ENCODE measurements around the gene EIF5A. TPM values are rescaled to one million over a fixed set of nuclear protein-coding genes. Genes with fewer than 3 reads are reported as not detected.
A peak's percentile ranks its signal among the peaks of the same experiment; 100 is the strongest.

EIF5A gene
- polyA plus RNA-seq, 5 donors, result 224 to 373 (median 229) TPM

DNA sequence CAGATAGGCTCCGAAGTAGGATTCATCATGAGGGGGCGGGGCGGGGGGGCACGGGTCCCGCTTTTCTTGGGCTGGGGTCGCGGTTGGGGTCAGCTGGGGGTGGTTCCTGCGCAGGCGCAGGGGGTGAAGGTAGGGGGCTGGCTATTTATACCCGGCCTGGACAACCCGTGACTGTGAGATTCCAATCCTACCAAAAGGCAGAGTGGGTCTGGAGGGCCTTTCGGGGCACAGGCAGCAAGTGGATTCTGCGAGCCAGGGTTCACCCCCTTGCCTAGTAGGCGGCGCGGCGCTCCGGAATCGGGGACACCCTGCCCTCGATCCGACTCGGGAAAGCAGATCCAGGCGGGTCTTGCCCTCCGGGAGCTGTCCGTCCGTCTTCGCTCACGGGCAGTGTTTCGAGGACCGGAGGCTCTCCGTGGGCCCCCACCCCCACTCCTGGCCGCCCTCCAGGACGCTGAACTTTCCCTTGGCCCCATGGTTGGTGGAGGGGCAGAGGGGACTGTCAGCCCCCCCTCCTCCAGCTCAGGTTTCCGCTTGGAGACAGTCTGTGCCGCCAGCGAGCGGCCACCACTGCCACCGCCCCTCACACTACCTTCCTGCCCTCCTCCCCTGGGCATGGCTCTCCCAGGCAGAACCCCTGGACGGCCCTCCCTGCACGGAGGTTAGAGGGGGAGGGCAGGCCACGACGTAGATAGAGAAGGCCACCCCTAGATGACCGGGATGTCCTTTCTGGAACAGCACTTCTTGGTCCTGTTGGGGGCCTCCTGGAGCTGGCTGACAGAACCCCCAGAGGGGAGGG, 25.3 kb upstream of the EIF5A start:
- peak in 1 of 2 donors; percentile 33 for DNase-seq

DNA sequence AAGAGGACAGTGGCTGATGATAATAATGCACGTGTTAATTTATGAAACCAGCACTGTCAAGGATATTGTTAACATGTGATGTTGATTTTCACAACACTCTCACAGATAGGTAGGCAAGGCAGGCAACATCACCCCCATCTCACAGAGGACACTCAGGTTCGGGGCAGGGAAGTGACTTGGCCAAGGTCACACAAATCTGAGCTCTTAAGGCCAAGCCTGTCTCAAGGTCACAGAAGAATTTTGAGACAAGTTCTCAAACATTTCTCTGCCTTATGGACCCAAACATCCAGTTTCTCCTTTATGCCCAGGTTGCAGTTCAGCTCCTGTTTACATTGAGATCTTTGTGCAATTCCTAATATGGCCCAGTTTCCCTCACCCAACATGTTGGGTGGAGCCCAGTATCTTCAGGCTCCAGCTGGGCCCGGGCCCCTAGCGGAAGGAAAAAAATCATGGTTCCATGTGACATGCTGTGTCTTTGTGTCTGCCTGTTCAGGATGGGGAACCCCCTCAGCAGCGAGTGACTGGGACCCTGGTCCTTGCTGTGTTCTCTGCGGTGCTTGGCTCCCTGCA, 24.6 kb upstream of the EIF5A start:
- no peak for DNase-seq

DNA sequence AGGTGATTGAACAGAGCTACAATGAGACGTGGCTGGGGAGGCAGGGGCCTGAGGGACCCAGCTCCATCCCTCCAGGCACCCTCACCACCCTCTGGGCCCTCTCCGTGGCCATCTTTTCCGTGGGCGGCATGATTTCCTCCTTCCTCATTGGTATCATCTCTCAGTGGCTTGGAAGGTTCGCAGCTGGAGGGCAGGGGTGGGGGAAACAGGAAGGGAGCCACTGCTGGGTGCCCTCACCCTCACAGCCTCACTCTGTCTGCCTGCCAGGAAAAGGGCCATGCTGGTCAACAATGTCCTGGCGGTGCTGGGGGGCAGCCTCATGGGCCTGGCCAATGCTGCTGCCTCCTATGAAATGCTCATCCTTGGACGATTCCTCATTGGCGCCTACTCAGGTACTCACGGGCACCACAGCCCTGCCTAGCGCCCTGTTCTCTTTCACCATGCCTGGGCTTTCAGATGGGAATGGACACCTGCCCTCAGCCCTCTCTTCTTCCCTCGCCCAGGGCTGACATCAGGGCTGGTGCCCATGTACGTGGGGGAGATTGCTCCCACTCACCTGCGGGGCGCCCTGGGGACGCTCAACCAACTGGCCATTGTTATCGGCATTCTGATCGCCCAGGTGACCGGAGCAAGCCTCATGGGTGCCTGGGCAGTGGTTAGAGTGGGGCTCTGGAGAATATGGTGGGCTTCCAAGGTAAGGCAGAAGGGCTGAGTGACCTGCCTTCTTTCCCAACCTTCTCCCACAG, 23.8 kb upstream of the EIF5A start:
- no peak for DNase-seq

DNA sequence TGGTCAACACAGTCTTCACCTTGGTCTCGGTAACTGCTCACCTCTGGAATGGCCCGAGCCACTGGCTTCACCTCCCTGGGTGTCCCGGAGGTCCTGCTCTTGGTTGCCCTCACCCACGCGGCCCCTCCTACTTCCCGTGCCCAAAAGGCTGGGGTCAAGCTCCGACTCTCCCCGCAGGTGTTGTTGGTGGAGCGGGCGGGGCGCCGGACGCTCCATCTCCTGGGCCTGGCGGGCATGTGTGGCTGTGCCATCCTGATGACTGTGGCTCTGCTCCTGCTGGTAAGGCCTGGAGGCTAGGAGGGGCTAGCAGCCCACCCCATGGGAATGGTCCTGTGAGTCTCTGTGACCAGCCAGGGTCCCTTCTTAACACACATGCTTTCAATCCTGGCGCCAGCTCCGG, 22.5 kb upstream of the EIF5A start:
- DNase-seq, result no peak

DNA sequence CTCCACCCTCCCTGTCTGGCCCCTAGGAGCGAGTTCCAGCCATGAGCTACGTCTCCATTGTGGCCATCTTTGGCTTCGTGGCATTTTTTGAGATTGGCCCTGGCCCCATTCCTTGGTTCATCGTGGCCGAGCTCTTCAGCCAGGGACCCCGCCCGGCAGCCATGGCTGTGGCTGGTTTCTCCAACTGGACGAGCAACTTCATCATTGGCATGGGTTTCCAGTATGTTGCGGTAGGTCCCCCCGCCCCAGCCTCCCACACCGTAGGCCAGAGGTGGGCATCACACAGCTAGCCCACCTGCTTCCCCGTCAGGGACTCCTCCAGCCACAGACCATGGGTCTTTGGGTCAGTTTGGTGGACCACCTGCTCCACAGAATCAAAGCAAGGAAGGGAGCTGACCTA, 21.7 kb upstream of the EIF5A start:
- DNase-seq, result no peak

GRCh38 chr17:7289256-7290032, 18.0 kb upstream of the EIF5A start:
- no peak for DNase-seq

GRCh38 chr17:7290166-7290565, 17.3 kb upstream of the EIF5A start:
- no peak for DNase-seq

DNA sequence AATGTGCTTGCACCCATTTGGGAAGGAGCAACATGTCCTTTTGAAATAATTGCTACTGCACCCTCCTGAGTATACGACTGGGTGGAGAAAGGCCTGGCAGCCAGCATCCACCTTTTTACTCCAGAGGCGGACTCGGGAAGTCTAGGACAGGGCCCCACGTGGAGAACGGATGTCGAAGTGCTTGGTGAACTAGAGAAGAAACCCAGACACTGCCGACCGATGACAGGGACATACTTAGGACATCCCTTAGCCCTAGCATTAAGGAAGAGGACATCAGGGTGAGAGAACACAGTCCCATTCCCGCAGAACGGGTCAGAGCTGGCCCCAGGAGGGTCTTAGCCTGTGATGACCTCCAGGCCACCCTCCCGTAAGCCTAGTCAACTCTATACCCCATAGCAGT, 16.7 kb upstream of the EIF5A start:
- no peak for DNase-seq

DNA sequence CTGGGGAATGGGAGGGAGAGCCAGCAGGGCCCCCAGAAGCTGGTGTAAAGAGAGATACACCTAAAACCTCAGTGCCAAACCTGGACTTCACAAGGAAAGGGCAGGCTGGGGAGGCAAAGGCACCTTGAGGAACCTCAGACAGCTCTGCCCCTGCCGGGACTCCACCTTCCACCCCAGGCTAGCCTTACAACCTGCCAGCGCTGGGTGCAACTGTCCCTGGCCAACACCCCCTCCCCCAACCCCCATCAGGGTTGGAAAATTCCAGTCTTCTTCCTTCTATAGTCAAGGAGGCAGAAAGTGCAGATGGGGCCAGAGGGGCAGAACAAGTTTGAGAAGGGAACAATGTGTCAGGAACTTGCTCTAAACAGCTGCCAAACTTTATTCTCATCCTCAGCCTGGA, 15.2 kb upstream of the EIF5A start:
- no peak for DNase-seq

DNA sequence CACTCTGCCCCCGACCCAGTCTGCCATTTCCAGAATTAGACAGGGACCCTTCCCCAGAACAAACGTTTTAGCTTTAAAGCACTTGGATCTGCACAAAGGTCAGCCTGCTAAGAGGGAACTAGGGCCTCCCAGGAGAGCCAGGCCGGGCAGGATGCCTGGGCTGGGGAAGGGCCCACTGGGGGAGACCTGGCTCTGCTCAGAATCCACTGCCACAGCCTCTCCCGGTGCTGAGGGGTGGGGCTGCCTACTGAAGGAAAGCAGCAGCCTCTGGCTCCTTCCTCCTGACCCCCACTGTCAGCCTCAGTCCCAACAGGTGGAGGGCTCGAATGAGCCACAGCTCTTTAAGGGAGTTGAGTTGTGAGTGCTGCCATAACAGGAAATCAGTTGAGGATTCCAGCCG, 14.7 kb upstream of the EIF5A start:
- DNase-seq, result no peak

GRCh38 chr17:7293159-7293558, 14.3 kb upstream of the EIF5A start:
- no peak for DNase-seq

GRCh38 chr17:7293816-7294613, 13.4 kb upstream of the EIF5A start:
- no peak for DNase-seq

GRCh38 chr17:7294614-7295153, 12.7 kb upstream of the EIF5A start, which contains the start of gene YBX2:
TSS of gene YBX2 (minus strand) at chr17:7294639. CDS start at chr17:7294500, 139 bp downstream.
- DNase-seq, result no peak

GRCh38 chr17:7295230-7296180, 11.9 kb upstream of the EIF5A start:
- DNase-seq, result no peak

DNA sequence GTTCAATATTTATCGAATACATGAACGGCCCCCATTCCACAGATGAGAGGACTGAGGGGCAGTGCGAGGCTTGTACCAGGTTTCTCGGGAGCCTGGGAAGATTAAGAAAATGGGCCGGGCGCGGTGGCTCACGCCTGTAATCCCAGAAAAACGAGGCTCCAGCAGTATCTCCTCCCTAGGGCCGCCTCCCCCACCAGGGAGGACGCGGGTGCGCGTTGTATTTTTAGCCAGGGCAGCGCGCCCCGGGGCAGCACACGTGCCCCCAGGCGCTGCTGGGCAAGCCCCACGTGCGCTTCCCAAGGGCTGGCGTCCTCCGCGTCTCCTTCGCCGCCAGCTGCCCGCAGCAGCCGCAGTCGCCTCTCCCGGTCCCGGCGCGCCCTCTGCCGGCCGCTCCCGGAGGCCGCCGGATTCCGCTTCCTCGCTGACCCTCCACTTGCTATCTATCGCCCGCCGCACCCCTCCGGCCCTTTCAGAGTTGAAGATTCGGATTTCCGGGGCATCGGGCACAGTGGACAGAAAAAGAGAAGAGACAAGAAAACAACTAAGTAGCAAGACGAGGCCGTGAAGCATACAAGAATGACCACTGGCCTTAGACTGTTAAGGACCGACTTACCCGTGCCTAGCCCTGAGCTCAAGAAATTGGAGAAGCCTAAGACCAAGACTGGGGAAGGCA, 11.1 kb upstream of the EIF5A start:
- peak; percentile 71 to 75 for DNase-seq

DNA sequence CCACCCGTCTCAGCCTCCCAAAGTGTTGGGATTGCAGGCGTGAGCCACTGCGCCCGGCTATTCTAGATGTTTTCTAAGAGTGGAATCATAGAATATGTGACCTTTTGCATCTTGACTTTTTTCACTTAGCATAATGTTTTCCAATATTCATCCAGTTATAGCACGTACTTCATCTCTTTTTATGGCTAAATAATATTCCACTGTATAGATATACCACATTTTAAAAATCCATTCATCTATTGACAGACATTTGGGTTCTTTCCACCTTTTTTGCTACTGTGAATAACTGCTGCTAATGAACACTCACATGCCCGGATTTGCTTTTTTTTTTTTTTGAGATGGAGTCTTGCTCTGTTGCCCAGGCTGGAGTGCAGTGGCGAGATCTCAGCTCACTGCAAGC, 3.2 kb upstream of the EIF5A start:
- no peak for DNase-seq

DNA sequence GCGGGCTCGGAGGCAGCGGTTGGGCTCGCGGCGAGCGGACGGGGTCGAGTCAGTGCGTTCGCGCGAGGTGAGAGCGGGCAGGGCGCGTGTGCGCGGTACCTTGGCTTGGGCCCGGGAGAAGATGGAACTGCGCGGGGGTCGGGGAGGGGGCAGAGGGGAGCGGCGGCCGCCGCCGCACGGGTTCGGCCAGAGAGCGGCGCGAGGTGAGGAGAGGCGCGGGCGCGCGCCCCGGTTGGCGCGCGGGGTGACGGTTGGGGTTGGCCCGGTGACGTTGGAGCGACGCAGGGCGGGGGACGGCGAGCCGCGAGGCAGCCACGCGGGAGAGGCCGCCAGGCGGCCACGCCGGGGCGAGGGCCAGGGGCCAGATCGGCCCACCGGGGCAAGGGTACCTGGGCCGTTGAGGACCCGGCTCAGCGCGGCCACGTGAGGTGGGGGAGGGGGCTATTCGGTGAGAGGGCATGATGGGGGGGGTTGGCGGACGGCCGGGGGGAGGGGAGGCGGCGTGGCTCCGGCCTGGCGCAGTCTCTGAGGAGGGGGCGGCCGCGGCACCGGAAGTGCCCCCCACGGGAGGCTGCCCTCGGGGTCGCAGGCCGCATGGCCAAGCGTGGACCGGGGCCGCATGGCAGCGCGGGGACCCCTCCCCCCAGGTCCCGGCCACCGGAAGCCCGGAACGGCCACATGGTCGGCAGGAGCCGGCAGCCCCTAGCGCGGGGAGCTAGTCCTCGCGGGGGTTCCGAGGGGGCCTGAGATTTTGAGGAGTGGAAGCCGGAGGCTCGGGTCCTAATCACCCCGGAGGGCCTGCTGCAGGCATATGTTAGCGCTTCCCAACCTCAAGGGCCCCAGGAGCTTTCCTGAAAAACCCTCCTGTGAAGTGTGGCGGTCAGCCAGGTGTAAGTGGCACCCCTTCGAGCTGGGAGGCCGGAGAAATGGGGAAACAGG, 527 bp downstream of the EIF5A start:
- DNase-seq, result peak; percentile 15 to 25

All from right lung (tissue), 5 donors.